Esophagus squamous epithelium (tissue), 5 donors: ENCODE data around the gene ORAI3. TPM values are rescaled to one million over a fixed set of nuclear protein-coding genes. Genes with fewer than 3 reads are reported as not detected.

Experiments used
- DNase-seq: peaks from one replicate; lab custom pipeline; 2025; lab: John Stamatoyannopoulos, UW
- H3K27ac ChIP-seq, 4 donors: fragments of 200-600 bp; sonication (generic); one replicate each; pipeline ENCODE4 v1.5.1; 2016 to 2019; ENCODE audit warnings: mild to moderate bottlenecking in 1 of 4
- H3K27me3 ChIP-seq, 4 donors: fragments of 200-600 bp; sonication (generic); 1 replicate in 3 of 4; 2 replicates in 1 of 4; pipeline versions ENCODE4 v1.5.1 to v1.6.0; 2017 to 2021; ENCODE audit warnings: antibody characterized with exemption in 1 of 4
- H3K36me3 ChIP-seq, 3 donors: fragments of 200-600 bp; sonication (generic); one replicate each; pipeline ENCODE4 v1.5.1; 2016 to 2019
- H3K4me1 ChIP-seq, 3 donors: fragments of 200-600 bp; sonication (generic); one replicate each; pipeline ENCODE4 v1.5.1; 2017 to 2019
- H3K4me3 ChIP-seq, 4 donors: fragments of 200-600 bp; sonication (generic); 1 replicate in 3 of 4; 2 replicates in 1 of 4; pipeline ENCODE4 v1.5.1; 2016 to 2019; ENCODE audit warnings: mild to moderate bottlenecking in 2 of 4, moderate library complexity in 1 of 4
- H3K9me3 ChIP-seq, 3 donors: fragments of 200-600 bp; sonication (generic); one replicate each; pipeline ENCODE4 v1.5.1; 2016 to 2019
- CTCF ChIP-seq, 6 experiments: fragments of 450-650 bp in 4 of 6; fragments of 200-600 bp in 2 of 6; sonication (generic) in 2 of 6; IDR thresholded peaks; one replicate each; pipeline ENCODE4 v1.5.1; 2016 to 2019; ENCODE audit warnings: antibody characterized with exemption in 6 of 6, mild to moderate bottlenecking in 4 of 6, moderate library complexity in 4 of 6
- POLR2A ChIP-seq, 4 donors: fragments of 450-650 bp; IDR thresholded peaks; one replicate each; pipeline ENCODE4 v1.6.1; 2017; ENCODE audit warnings: antibody characterized with exemption in 4 of 4, mild to moderate bottlenecking in 4 of 4, moderate library complexity in 3 of 4
- whole genome bisulfite sequencing, 2 donors: methylation state at CpG; one replicate each; pipeline ENCODE4 v1.1.5; 2018; 5-methylcytosine and 5-hydroxymethylcytosine counted together
- intact Hi-C: fragments of 100-400 bp; cut with DNase I; formaldehyde crosslinking; loops from one replicate; pipeline ENCODE4 v1.15.0; 2022
- total RNA-seq, 4 donors: library from RNA; depleted of rRNA; stranded (reverse); fragments of >200 nt; gene quantifications; one replicate each; pipeline ENCODE4 v1.1.0, GENCODE V29; 2016
- donor health status: DM: yes; HTN: yes; CAD: no.

The ORAI3 gene
- total RNA-seq, 4 donors from 2014 or later: 4.0 to 28.6 (median 18.0) TPM

GRCh38 chr16:30907064-30907463, 41.8 kb upstream of the ORAI3 start:
- DNase-seq: no peak
- 100% methylated on average over 2 to 3 of the region's 4 CpGs for WGBS, 2 donors
- Histone ChIP-seq H3K27me3 (no peaks in the 10 kb centered on the region), H3K4me1 (peaks cover 6 to 38% (median 15%) of the 10 kb centered on the region in 3 donors), H3K4me3 (no peak overlapping the region), H3K27ac (no peak overlapping the region), H3K9me3 (no peaks in the 10 kb centered on the region), H3K36me3 (no peaks in the 10 kb centered on the region)
- intact Hi-C loops: no loop called here
- no peak for TF ChIP-seq POLR2A (IDR thresholded peaks at IDR 0.05)
- TF ChIP-seq CTCF (IDR thresholded peaks at IDR 0.05): no peak

- no peak for DNase-seq
- 32 to 77% methylated on average over 7 to 8 of the region's 18 CpGs for WGBS, 2 donors
- no peaks in the 10 kb centered on the region for H3K36me3 ChIP-seq
- no peaks in the 10 kb centered on the region for H3K9me3 ChIP-seq
- intact Hi-C loops: no loop called here
- H3K4me3 ChIP-seq: no peak overlapping the region
- no peaks in the 10 kb centered on the region for H3K27me3 ChIP-seq
- H3K27ac ChIP-seq: peak overlapping the region in 3 of 4 donors; percentile 22 to 48 (median 42)
- no peak for TF ChIP-seq POLR2A (IDR thresholded peaks at IDR 0.05)
- TF ChIP-seq CTCF (IDR thresholded peaks at IDR 0.05): no peak
- H3K4me1 ChIP-seq: peaks cover 0 to 13% (median 4%) of the 10 kb centered on the region in 3 donors
Measured at GRCh38 chr16:30910427-30911029, 38.3 kb upstream of the ORAI3 start.

GRCh38 chr16:30912794-30913412, 36.0 kb upstream of the ORAI3 start:
- WGBS, 2 donors: 83 to 92% methylated on average over 4 to 6 of the region's 6 CpGs
- Histone ChIP-seq H3K36me3 (no peaks in the 10 kb centered on the region), H3K4me1 (peaks cover 0 to 13% (median 4%) of the 10 kb centered on the region in 3 donors), H3K4me3 (no peak overlapping the region), H3K9me3 (no peaks in the 10 kb centered on the region), H3K27ac (no peak overlapping the region), H3K27me3 (no peaks in the 10 kb centered on the region)
- DNase-seq: no peak
- intact Hi-C loops: no loop called here
- TF ChIP-seq CTCF (IDR thresholded peaks at IDR 0.05): no peak
- no peak for TF ChIP-seq POLR2A (IDR thresholded peaks at IDR 0.05)

- H3K9me3 ChIP-seq: no peaks in the 10 kb centered on the region
- H3K27ac ChIP-seq: no peak overlapping the region
- WGBS, 2 donors: 80% methylated on average over 1 of the region's 3 CpGs
- no peak overlapping the region for H3K4me3 ChIP-seq
- no peak for DNase-seq
- intact Hi-C loops: no loop called here
- no peaks in the 10 kb centered on the region for H3K27me3 ChIP-seq
- H3K36me3 ChIP-seq: no peaks in the 10 kb centered on the region
- peaks cover 0 to 13% (median 4%) of the 10 kb centered on the region in 3 donors for H3K4me1 ChIP-seq
- no peak for TF ChIP-seq CTCF (IDR thresholded peaks at IDR 0.05)
- no peak for TF ChIP-seq POLR2A (IDR thresholded peaks at IDR 0.05)
Measured at GRCh38 chr16:30914830-30915229, 34.0 kb upstream of the ORAI3 start.

GRCh38 chr16:30918614-30919013, 30.3 kb upstream of the ORAI3 start:
- Histone ChIP-seq H3K4me3 (no peak overlapping the region), H3K9me3 (no peaks in the 10 kb centered on the region), H3K36me3 (no peaks in the 10 kb centered on the region), H3K27ac (no peak overlapping the region), H3K4me1 (peaks cover 0 to 12% (median 3%) of the 10 kb centered on the region in 3 donors), H3K27me3 (no peaks in the 10 kb centered on the region)
- TF ChIP-seq CTCF (IDR thresholded peaks at IDR 0.05): no peak
- TF ChIP-seq POLR2A (IDR thresholded peaks at IDR 0.05): no peak
- no peak for DNase-seq
- intact Hi-C loops: no loop called here
- 82 to 88% methylated on average over 1 of the region's 1 CpG for WGBS, 2 donors
